ENCODE measurements around the gene ELL.

DNA sequence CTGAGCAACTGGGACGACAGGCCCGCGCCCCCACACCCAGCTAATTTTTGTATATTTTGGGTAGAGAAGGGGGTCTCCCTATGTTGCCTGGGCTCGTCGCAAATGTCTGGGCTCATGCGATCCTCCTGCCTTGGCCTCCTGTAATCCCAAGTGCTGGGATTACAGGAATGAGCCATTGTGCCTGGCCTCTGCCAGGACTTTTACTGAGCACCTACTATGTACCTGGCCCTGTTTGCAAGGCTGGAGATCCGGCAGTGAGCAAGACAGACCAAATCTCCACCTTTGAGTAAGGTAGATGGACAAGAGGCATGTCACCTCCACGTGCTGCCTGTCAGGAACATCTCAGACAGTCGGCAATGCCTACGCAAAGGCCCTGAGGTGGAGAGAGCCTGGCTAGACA lies 14.6 kb upstream of the ELL start:
- TF ChIP-seq, protein P1, sequence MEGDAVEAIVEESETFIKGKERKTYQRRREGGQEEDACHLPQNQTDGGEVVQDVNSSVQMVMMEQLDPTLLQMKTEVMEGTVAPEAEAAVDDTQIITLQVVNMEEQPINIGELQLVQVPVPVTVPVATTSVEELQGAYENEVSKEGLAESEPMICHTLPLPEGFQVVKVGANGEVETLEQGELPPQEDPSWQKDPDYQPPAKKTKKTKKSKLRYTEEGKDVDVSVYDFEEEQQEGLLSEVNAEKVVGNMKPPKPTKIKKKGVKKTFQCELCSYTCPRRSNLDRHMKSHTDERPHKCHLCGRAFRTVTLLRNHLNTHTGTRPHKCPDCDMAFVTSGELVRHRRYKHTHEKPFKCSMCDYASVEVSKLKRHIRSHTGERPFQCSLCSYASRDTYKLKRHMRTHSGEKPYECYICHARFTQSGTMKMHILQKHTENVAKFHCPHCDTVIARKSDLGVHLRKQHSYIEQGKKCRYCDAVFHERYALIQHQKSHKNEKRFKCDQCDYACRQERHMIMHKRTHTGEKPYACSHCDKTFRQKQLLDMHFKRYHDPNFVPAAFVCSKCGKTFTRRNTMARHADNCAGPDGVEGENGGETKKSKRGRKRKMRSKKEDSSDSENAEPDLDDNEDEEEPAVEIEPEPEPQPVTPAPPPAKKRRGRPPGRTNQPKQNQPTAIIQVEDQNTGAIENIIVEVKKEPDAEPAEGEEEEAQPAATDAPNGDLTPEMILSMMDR (IDR thresholded peaks at IDR 0.05) = no peak
- no peak for TF ChIP-seq POLR2A (IDR thresholded peaks at IDR 0.05)
